Muscle layer of colon (tissue), 2 donors: Measurements from ENCODE around the gene NCS1.

Experiments used
- H3K27ac ChIP-seq: one replicate; pipeline ENCODE4 v1.7.0; 2013; ENCODE audit warnings: low read depth, mild to moderate bottlenecking, low read length, moderate library complexity
- H3K27me3 ChIP-seq, 2 donors: one replicate each; pipeline ENCODE4 v1.7.0; 2013; ENCODE audit warnings: low read length in 2 of 2, mild to moderate bottlenecking in 2 of 2; ENCODE audit not compliant: insufficient read depth in 2 of 2, control insufficient read depth in 1 of 2
- H3K36me3 ChIP-seq: one replicate; pipeline ENCODE4 v1.7.0; 2013; ENCODE audit warnings: mild to moderate bottlenecking, low read length; ENCODE audit not compliant: insufficient read depth
- H3K4me1 ChIP-seq: one replicate; pipeline ENCODE4 v1.7.0; 2013; ENCODE audit warnings: mild to moderate bottlenecking, low read length; ENCODE audit not compliant: insufficient read depth
- H3K4me3 ChIP-seq, 2 donors: one replicate each; pipeline ENCODE4 v1.7.0; 2013; ENCODE audit warnings: low read length in 2 of 2, low read depth in 1 of 2, mild to moderate bottlenecking in 1 of 2, moderate library complexity in 1 of 2
- H3K9ac ChIP-seq: one replicate; pipeline ENCODE4 v1.7.0; 2013; ENCODE audit warnings: low read length
- H3K9me3 ChIP-seq: one replicate; pipeline ENCODE4 v1.7.0; 2013; ENCODE audit warnings: mild to moderate bottlenecking, low read length
- donor health status: abdominal sarcoma.
- donor health status: Adenocarcinoma of cecum.

NCS1 gene

GRCh38 chr9:130208600-130209347, 36.6 kb downstream of the NCS1 start:
- peaks cover 57% of the 10 kb centered on the region for H3K4me1 ChIP-seq
- H3K27ac ChIP-seq = peak overlapping the region; percentile 68
- no peaks in the 10 kb centered on the region for H3K27me3 ChIP-seq
- no peaks in the 10 kb centered on the region for H3K9me3 ChIP-seq
- peaks cover 12% of the 10 kb centered on the region for H3K36me3 ChIP-seq
- no peak overlapping the region for H3K4me3 ChIP-seq
- H3K9ac ChIP-seq = no peak overlapping the region

- no peaks in the 10 kb centered on the region for H3K27me3 ChIP-seq
- no peak overlapping the region for H3K4me3 ChIP-seq
- no peak overlapping the region for H3K9ac ChIP-seq
- H3K36me3 ChIP-seq = peaks cover 12% of the 10 kb centered on the region
- H3K9me3 ChIP-seq = no peaks in the 10 kb centered on the region
- peak overlapping the region; percentile 68 for H3K27ac ChIP-seq
- peaks cover 64% of the 10 kb centered on the region for H3K4me1 ChIP-seq
Measured at GRCh38 chr9:130209422-130209821, 37.2 kb downstream of the NCS1 start.

- no peak overlapping the region for H3K9ac ChIP-seq
- H3K27me3 ChIP-seq = no peaks in the 10 kb centered on the region
- peaks cover 7% of the 10 kb centered on the region for H3K36me3 ChIP-seq
- no peak overlapping the region for H3K4me3 ChIP-seq
- no peaks in the 10 kb centered on the region for H3K9me3 ChIP-seq
- H3K27ac ChIP-seq = peak overlapping the region; percentile 63
- peaks cover 83% of the 10 kb centered on the region for H3K4me1 ChIP-seq
Measured at GRCh38 chr9:130211548-130212226, 39.5 kb downstream of the NCS1 start.

GRCh38 chr9:130212543-130213297, 40.5 kb downstream of the NCS1 start:
- Histone ChIP-seq H3K27ac (peak overlapping the region; percentile 63), H3K4me3 (no peak overlapping the region), H3K9me3 (no peaks in the 10 kb centered on the region), H3K4me1 (peaks cover 78% of the 10 kb centered on the region), H3K27me3 (no peaks in the 10 kb centered on the region), H3K36me3 (peaks cover 10% of the 10 kb centered on the region), H3K9ac (no peak overlapping the region)

GRCh38 chr9:130213911-130214761, 41.9 kb downstream of the NCS1 start:
- Histone ChIP-seq H3K9me3 (no peaks in the 10 kb centered on the region), H3K4me3 (no peak overlapping the region), H3K27me3 (no peaks in the 10 kb centered on the region), H3K27ac (peak overlapping the region; percentile 65), H3K4me1 (peaks cover 67% of the 10 kb centered on the region), H3K9ac (no peak overlapping the region), H3K36me3 (peaks cover 24% of the 10 kb centered on the region)

GRCh38 chr9:130214776-130215340, 42.7 kb downstream of the NCS1 start:
- H3K27ac ChIP-seq = peak overlapping the region; percentile 80
- H3K9ac ChIP-seq = no peak overlapping the region

GRCh38 chr9:130215341-130216119, 43.3 kb downstream of the NCS1 start:
- peaks cover 68% of the 10 kb centered on the region for H3K4me1 ChIP-seq
- peaks cover 31% of the 10 kb centered on the region for H3K36me3 ChIP-seq
- peak overlapping the region; percentile 57 for H3K9ac ChIP-seq
- H3K27ac ChIP-seq = peak overlapping the region; percentile 80
- H3K9me3 ChIP-seq = no peaks in the 10 kb centered on the region
- H3K4me3 ChIP-seq = no peak overlapping the region
- no peaks in the 10 kb centered on the region for H3K27me3 ChIP-seq

More at GRCh38 chr9:130214776-130215340, 42.7 kb downstream of the NCS1 start:
- Histone ChIP-seq H3K4me1 (peaks cover 67% of the 10 kb centered on the region), H3K27me3 (no peaks in the 10 kb centered on the region), H3K36me3 (peaks cover 28% of the 10 kb centered on the region), H3K4me3 (no peak overlapping the region), H3K9me3 (no peaks in the 10 kb centered on the region)

GRCh38 chr9:130217838-130218237, 45.6 kb downstream of the NCS1 start:
- no peak overlapping the region for H3K9ac ChIP-seq
- H3K4me3 ChIP-seq = no peak overlapping the region
- H3K9me3 ChIP-seq = no peaks in the 10 kb centered on the region
- H3K27me3 ChIP-seq = no peaks in the 10 kb centered on the region
- no peak overlapping the region for H3K27ac ChIP-seq
- H3K36me3 ChIP-seq = peaks cover 29% of the 10 kb centered on the region
- H3K4me1 ChIP-seq = peaks cover 54% of the 10 kb centered on the region

- Histone ChIP-seq H3K9ac (peak overlapping the region; percentile 27), H3K4me1 (peaks cover 41% of the 10 kb centered on the region), H3K27me3 (no peaks in the 10 kb centered on the region), H3K27ac (peak overlapping the region; percentile 88), H3K36me3 (peaks cover 37% of the 10 kb centered on the region), H3K9me3 (no peaks in the 10 kb centered on the region), H3K4me3 (peak overlapping the region in 1 of 2 donors; percentile 8)
Measured at GRCh38 chr9:130219661-130220096, 47.5 kb downstream of the NCS1 start.

- Histone ChIP-seq H3K9ac (no peak overlapping the region), H3K36me3 (peaks cover 40% of the 10 kb centered on the region), H3K9me3 (no peaks in the 10 kb centered on the region), H3K4me1 (peaks cover 34% of the 10 kb centered on the region), H3K27ac (peak overlapping the region; percentile 88), H3K27me3 (no peaks in the 10 kb centered on the region), H3K4me3 (peak overlapping the region in 1 of 2 donors; percentile 8)
Measured at GRCh38 chr9:130220352-130220751, 48.1 kb downstream of the NCS1 start.
